Activated naive CD4-positive, alpha-beta T cell treated with anti-CD3 and anti-CD28 coated beads, Interleukin-2, amount 50 U/mL, for 24 hours (primary cell): Measurements from ENCODE around the gene TRAF6.
A peak's percentile ranks its signal among the peaks of the same experiment; 100 is the strongest.
"Not testable (repeated sequence)": the region's sequence is repeated elsewhere in the genome, so short reads cannot be mapped to it uniquely, and the experiment has no call there.

ENCODE experiments used
- H3K27ac Mint-ChIP-seq: one replicate; pipeline ENCODE4 v1.8.0; 2021; ENCODE audit warnings: mild to moderate bottlenecking, mixed read lengths
- H3K27me3 Mint-ChIP-seq: one replicate; pipeline ENCODE4 v1.8.0; 2021; ENCODE audit warnings: mixed read lengths
- H3K36me3 Mint-ChIP-seq: one replicate; pipeline ENCODE4 v1.8.0; 2021; ENCODE audit warnings: mixed read lengths
- H3K4me1 Mint-ChIP-seq: one replicate; pipeline ENCODE4 v1.8.0; 2021; ENCODE audit warnings: mixed read lengths
- H3K4me3 Mint-ChIP-seq: one replicate; pipeline ENCODE4 v1.8.0; 2021; ENCODE audit warnings: mild to moderate bottlenecking, mixed read lengths
- H3K9me3 Mint-ChIP-seq: one replicate; pipeline ENCODE4 v1.8.0; 2021; ENCODE audit warnings: mixed read lengths

The TRAF6 gene

GRCh38 chr11:36509694-36510593, at the start of gene TRAF6:
Gene TRAF6, minus strand, starts transcription at chr11:36510272. Its CDS starts 8,757 bp downstream, at chr11:36501515.
- Mint-ChIP-seq H3K4me1 (peaks cover 37% of the 10 kb centered on the region), H3K27me3 (peaks cover 3% of the 10 kb centered on the region), H3K9me3 (no peaks in the 10 kb centered on the region), H3K27ac (peak within 1 kb of the TSS; percentile 97), H3K36me3 (peaks cover 2% of the 10 kb centered on the region), H3K4me3 (peak within 1 kb of the TSS; percentile 99)

- Mint-ChIP-seq H3K4me3 (peak overlapping the region; percentile 34), H3K36me3 (no peaks in the 10 kb centered on the region), H3K9me3 (no peaks in the 10 kb centered on the region), H3K27ac (peak overlapping the region; percentile 24), H3K4me1 (peaks cover 18% of the 10 kb centered on the region), H3K27me3 (peaks cover 2% of the 10 kb centered on the region)
Observed at GRCh38 chr11:36558571-36559413, 48.7 kb upstream of the TRAF6 start.

- Mint-ChIP-seq H3K27ac (no peak overlapping the region), H3K4me1 (peaks cover 18% of the 10 kb centered on the region), H3K9me3 (no peaks in the 10 kb centered on the region), H3K4me3 (no peak overlapping the region), H3K27me3 (peaks cover 2% of the 10 kb centered on the region), H3K36me3 (no peaks in the 10 kb centered on the region)
Observed at GRCh38 chr11:36557991-36558390, 47.9 kb upstream of the TRAF6 start.

GRCh38 chr11:36557390-36557789, 47.3 kb upstream of the TRAF6 start:
- not testable (repeated sequence) for H3K36me3 Mint-ChIP-seq, H3K9me3 Mint-ChIP-seq, H3K27ac Mint-ChIP-seq, H3K27me3 Mint-ChIP-seq, H3K4me3 Mint-ChIP-seq
- peaks cover 18% of the 10 kb centered on the region for H3K4me1 Mint-ChIP-seq

GRCh38 chr11:36550385-36551115, 40.5 kb upstream of the TRAF6 start:
- H3K27ac Mint-ChIP-seq, result no peak overlapping the region
- H3K27me3 Mint-ChIP-seq, result no peaks in the 10 kb centered on the region
- no peak overlapping the region for H3K4me3 Mint-ChIP-seq
- no peaks in the 10 kb centered on the region for H3K9me3 Mint-ChIP-seq
- no peaks in the 10 kb centered on the region for H3K4me1 Mint-ChIP-seq
- no peaks in the 10 kb centered on the region for H3K36me3 Mint-ChIP-seq

GRCh38 chr11:36540998-36541397, 30.9 kb upstream of the TRAF6 start:
- Mint-ChIP-seq H3K4me3 (no peak overlapping the region), H3K27ac (no peak overlapping the region), H3K9me3 (no peaks in the 10 kb centered on the region), H3K36me3 (no peaks in the 10 kb centered on the region), H3K27me3 (peaks cover 7% of the 10 kb centered on the region), H3K4me1 (no peaks in the 10 kb centered on the region)

GRCh38 chr11:36534276-36534840, 24.3 kb upstream of the TRAF6 start:
- H3K36me3 Mint-ChIP-seq, result no peaks in the 10 kb centered on the region
- H3K9me3 Mint-ChIP-seq, result no peaks in the 10 kb centered on the region
- H3K27me3 Mint-ChIP-seq, result peaks cover 3% of the 10 kb centered on the region
- no peak overlapping the region for H3K27ac Mint-ChIP-seq
- H3K4me1 Mint-ChIP-seq, result no peaks in the 10 kb centered on the region
- H3K4me3 Mint-ChIP-seq, result no peak overlapping the region

- no peaks in the 10 kb centered on the region for H3K9me3 Mint-ChIP-seq
- H3K4me1 Mint-ChIP-seq, result no peaks in the 10 kb centered on the region
- H3K27ac Mint-ChIP-seq, result no peak overlapping the region
- H3K4me3 Mint-ChIP-seq, result no peak overlapping the region
- H3K36me3 Mint-ChIP-seq, result peaks cover under 1% of the 10 kb centered on the region
- H3K27me3 Mint-ChIP-seq, result peaks cover 5% of the 10 kb centered on the region
Observed at GRCh38 chr11:36532941-36533601, 23.0 kb upstream of the TRAF6 start.

GRCh38 chr11:36530840-36531239, 20.8 kb upstream of the TRAF6 start:
- no peak overlapping the region for H3K27ac Mint-ChIP-seq
- no peak overlapping the region for H3K4me3 Mint-ChIP-seq
- no peaks in the 10 kb centered on the region for H3K4me1 Mint-ChIP-seq
- H3K36me3 Mint-ChIP-seq, result peaks cover 2% of the 10 kb centered on the region
- H3K27me3 Mint-ChIP-seq, result peaks cover 8% of the 10 kb centered on the region
- H3K9me3 Mint-ChIP-seq, result no peaks in the 10 kb centered on the region

GRCh38 chr11:36513965-36514364, 3.9 kb upstream of the TRAF6 start:
- Mint-ChIP-seq H3K27me3 (peaks cover 10% of the 10 kb centered on the region), H3K36me3 (no peaks in the 10 kb centered on the region), H3K4me1 (peaks cover 10% of the 10 kb centered on the region), H3K9me3 (no peaks in the 10 kb centered on the region), H3K27ac (no peak overlapping the region), H3K4me3 (no peak overlapping the region)

- Mint-ChIP-seq H3K4me3 (no peak overlapping the region), H3K27me3 (peaks cover 7% of the 10 kb centered on the region), H3K9me3 (no peaks in the 10 kb centered on the region), H3K36me3 (no peaks in the 10 kb centered on the region), H3K27ac (no peak overlapping the region), H3K4me1 (peaks cover 20% of the 10 kb centered on the region)
Observed at GRCh38 chr11:36512016-36512415, 1.9 kb upstream of the TRAF6 start.

- not testable (repeated sequence) for H3K27me3 Mint-ChIP-seq, H3K36me3 Mint-ChIP-seq, H3K9me3 Mint-ChIP-seq
- H3K27ac Mint-ChIP-seq, result peak overlapping the region; percentile 83
- peaks cover 26% of the 10 kb centered on the region for H3K4me1 Mint-ChIP-seq
- H3K4me3 Mint-ChIP-seq, result peak overlapping the region; percentile 99
Observed at GRCh38 chr11:36511062-36511461, 990 bp upstream of the TRAF6 start.

- peaks cover 5% of the 10 kb centered on the region for H3K27me3 Mint-ChIP-seq
- peak overlapping the region; percentile 83 for H3K27ac Mint-ChIP-seq
- H3K9me3 Mint-ChIP-seq, result no peaks in the 10 kb centered on the region
- H3K4me1 Mint-ChIP-seq, result peaks cover 30% of the 10 kb centered on the region
- peak overlapping the region; percentile 99 for H3K4me3 Mint-ChIP-seq
- no peaks in the 10 kb centered on the region for H3K36me3 Mint-ChIP-seq
Observed at GRCh38 chr11:36510594-36510942, 496 bp upstream of the TRAF6 start.

GRCh38 chr11:36509201-36509639, 852 bp downstream of the TRAF6 start:
- Mint-ChIP-seq H3K4me3 (peak overlapping the region; percentile 99), H3K27me3 (peaks cover 3% of the 10 kb centered on the region), H3K36me3 (peaks cover 2% of the 10 kb centered on the region), H3K9me3 (no peaks in the 10 kb centered on the region), H3K27ac (peak overlapping the region; percentile 97), H3K4me1 (peaks cover 44% of the 10 kb centered on the region)

GRCh38 chr11:36508743-36509142, 1.3 kb downstream of the TRAF6 start:
- Mint-ChIP-seq H3K27me3 (peaks cover 3% of the 10 kb centered on the region), H3K36me3 (peaks cover 2% of the 10 kb centered on the region), H3K4me1 (peaks cover 46% of the 10 kb centered on the region), H3K27ac (peak overlapping the region; percentile 97), H3K9me3 (no peaks in the 10 kb centered on the region), H3K4me3 (peak overlapping the region; percentile 99)
